WTC11 (cell line): Measurements from ENCODE around the gene TRIM41. TPM values are rescaled to one million over a fixed set of nuclear protein-coding genes. Genes with fewer than 3 reads are reported as not detected.
A peak's percentile ranks its signal among the peaks of the same experiment; 100 is the strongest.
"Not testable (repeated sequence)": the region's sequence is repeated elsewhere in the genome, so short reads cannot be mapped to it uniquely, and the experiment has no call there.

ENCODE experiments used
- ATAC-seq: fragments of 200-7000 bp; cut with Tn5 transposase; 2 replicates; pipeline ENCODE4 v1.10.0; 2021; ENCODE audit warnings: mild to moderate bottlenecking, moderate library complexity
- CTCF ChIA-PET: fragments of 300-600 bp; sonication (Branson Sonifier 250); formaldehyde crosslinking; loops from one replicate; lab custom pipeline; 2021; ENCODE audit warnings: antibody characterized with exemption; lab: Charles Lee
- POLR2A ChIA-PET: fragments of 350-600 bp; sonication (Branson Sonifier 250); formaldehyde crosslinking; loops from one replicate; lab custom pipeline; 2021; ENCODE audit warnings: antibody characterized with exemption; lab: Charles Lee
- DNase-seq: peaks from one replicate; pipeline ENCODE4 v3.0.0; 2021; ENCODE audit warnings: low spot score
- H3K27ac Mint-ChIP-seq: 2 replicates; pipeline ENCODE4 v1.8.0; 2021; ENCODE audit warnings: mixed read lengths
- H3K27me3 Mint-ChIP-seq: 2 replicates; pipeline ENCODE4 v1.8.0; 2021; ENCODE audit warnings: low read depth, mild to moderate bottlenecking, moderate library complexity, mixed read lengths
- H3K36me3 Mint-ChIP-seq: 2 replicates; pipeline ENCODE4 v1.8.0; 2021; ENCODE audit warnings: mixed read lengths
- H3K4me1 Mint-ChIP-seq: 2 replicates; pipeline ENCODE4 v1.8.0; 2022; ENCODE audit warnings: mixed read lengths
- H3K4me3 Mint-ChIP-seq: 2 replicates; pipeline ENCODE4 v1.8.0; 2021; ENCODE audit warnings: mild to moderate bottlenecking, moderate library complexity, mixed read lengths
- H3K9me3 Mint-ChIP-seq: 2 replicates; pipeline ENCODE4 v1.8.0; 2021; ENCODE audit warnings: mixed read lengths
- ELF4 ChIP-seq: sonication (generic); formaldehyde crosslinking; IDR thresholded peaks from 2 replicates; pipeline ENCODE4 v1.8.1; 2022; ENCODE audit warnings: low read depth, mild to moderate bottlenecking, moderate library complexity, missing genetic modification reagents
- ERG ChIP-seq: fragments of 250-450 bp; sonication (Bioruptor Pico); IDR thresholded peaks from 2 replicates; pipeline ENCODE4 v1.8.0; 2021; ENCODE audit warnings: mild to moderate bottlenecking
- NFATC4 ChIP-seq: fragments of 250-450 bp; sonication (Bioruptor Pico); IDR thresholded peaks from 2 replicates; pipeline ENCODE4 v1.9.0; 2021; ENCODE audit warnings: mild to moderate bottlenecking
- NR2C2 ChIP-seq: sonication (generic); formaldehyde crosslinking; IDR thresholded peaks from 2 replicates; pipeline ENCODE4 v1.8.0; 2022; ENCODE audit warnings: mild to moderate bottlenecking, missing genetic modification reagents
- NR3C1 ChIP-seq: sonication (generic); formaldehyde crosslinking; conservative IDR thresholded peaks from 2 replicates; pipeline ENCODE4 v1.8.1; 2023; ENCODE audit warnings: low read depth, mild to moderate bottlenecking, missing genetic modification reagents
- PRRX2 ChIP-seq: fragments of 250-450 bp; sonication (Bioruptor Pico); IDR thresholded peaks from 2 replicates; pipeline ENCODE4 v1.8.0; 2021; ENCODE audit warnings: mild to moderate bottlenecking
- SMAD4 ChIP-seq: sonication (generic); formaldehyde crosslinking; IDR thresholded peaks from 2 replicates; pipeline ENCODE4 v1.8.0; 2022; ENCODE audit warnings: mild to moderate bottlenecking, missing genetic modification reagents
- TEAD1 ChIP-seq: sonication (generic); formaldehyde crosslinking; IDR thresholded peaks from 2 replicates; pipeline ENCODE4 v1.8.0; 2022; ENCODE audit warnings: mild to moderate bottlenecking, missing genetic modification reagents
- USF1 ChIP-seq: sonication (generic); formaldehyde crosslinking; IDR thresholded peaks from 2 replicates; pipeline ENCODE4 v1.8.0; 2022; ENCODE audit warnings: mild to moderate bottlenecking, missing genetic modification reagents
- ZBTB21 ChIP-seq: sonication (generic); formaldehyde crosslinking; IDR thresholded peaks from 2 replicates; pipeline ENCODE4 v1.8.1; 2023; ENCODE audit warnings: mild to moderate bottlenecking, missing genetic modification reagents, borderline replicate concordance
- ZNF138 ChIP-seq: sonication (generic); formaldehyde crosslinking; conservative IDR thresholded peaks from 2 replicates; pipeline ENCODE4 v1.8.1; 2022; ENCODE audit warnings: mild to moderate bottlenecking, moderate library complexity, missing genetic modification reagents
- ZNF232 ChIP-seq: sonication (generic); formaldehyde crosslinking; IDR thresholded peaks from 2 replicates; pipeline ENCODE4 v1.8.0; 2022; ENCODE audit warnings: mild to moderate bottlenecking, missing genetic modification reagents
- ZNF263 ChIP-seq: sonication (generic); formaldehyde crosslinking; IDR thresholded peaks from 2 replicates; pipeline ENCODE4 v1.8.1; 2022; ENCODE audit warnings: low read depth, mild to moderate bottlenecking, moderate library complexity, missing genetic modification reagents
- ZNF281 ChIP-seq: sonication (generic); formaldehyde crosslinking; IDR thresholded peaks from 2 replicates; pipeline ENCODE4 v1.8.0; 2023; ENCODE audit warnings: mild to moderate bottlenecking, missing genetic modification reagents
- ZNF671 ChIP-seq: fragments of 250-450 bp; sonication (Bioruptor Pico); IDR thresholded peaks from 2 replicates; pipeline ENCODE4 v1.8.0; 2021; ENCODE audit warnings: mild to moderate bottlenecking
- total RNA-seq: library from RNA; stranded (reverse); gene quantifications from 3 replicates; pipeline ENCODE4 v1.2.3, GENCODE V29; 2021
- TF ChIP-seq, protein P1 (sequence below): sonication (generic); formaldehyde crosslinking; conservative IDR thresholded peaks from 2 replicates; pipeline ENCODE4 v1.8.1; 2023; ENCODE audit warnings: mild to moderate bottlenecking, low read depth, missing genetic modification reagents, moderate library complexity
- TF ChIP-seq, protein P2 (sequence below): sonication (generic); formaldehyde crosslinking; IDR thresholded peaks from 2 replicates; pipeline ENCODE4 v1.8.1; 2022; ENCODE audit warnings: missing genetic modification reagents, borderline replicate concordance
- TF ChIP-seq, protein P3 (sequence below): sonication (generic); formaldehyde crosslinking; IDR thresholded peaks from 2 replicates; pipeline ENCODE4 v1.8.1; 2022; ENCODE audit warnings: mild to moderate bottlenecking, moderate library complexity, missing genetic modification reagents
- TF ChIP-seq, protein P4 (sequence below): sonication (generic); formaldehyde crosslinking; IDR thresholded peaks from 2 replicates; pipeline ENCODE4 v1.8.1; 2022; ENCODE audit warnings: mild to moderate bottlenecking, missing genetic modification reagents, moderate library complexity, borderline replicate concordance

TRIM41 gene
- total RNA-seq, 1 experiment from 2014 or later: 33.5 TPM

DNA sequence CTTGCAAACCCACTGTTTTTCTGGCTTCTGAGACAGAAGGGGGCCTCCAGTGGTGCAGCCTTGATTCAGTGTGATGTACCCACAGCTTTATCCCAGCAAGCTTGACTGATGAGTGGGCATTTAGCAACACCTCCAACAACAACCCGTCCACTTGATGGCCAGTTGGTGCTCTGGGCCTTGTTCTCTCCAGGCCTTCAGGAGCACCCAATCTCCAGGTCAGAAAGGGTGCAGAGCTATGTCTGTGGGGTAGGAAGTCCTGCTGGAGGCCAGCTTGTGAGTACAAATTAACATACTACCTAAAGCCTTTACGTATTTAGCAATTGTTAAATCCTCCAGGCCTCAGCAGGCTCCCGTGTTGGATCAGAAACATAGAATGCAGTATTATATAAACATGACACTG, 48.0 kb downstream of the TRIM41 start:
- H3K9me3 Mint-ChIP-seq: no peaks in the 10 kb centered on the region
- no peaks in the 10 kb centered on the region for H3K36me3 Mint-ChIP-seq
- ChIA-PET CTCF (no interaction called here), POLR2A (no interaction called here)
- ATAC-seq (no peak), DNase-seq (no peak)
- H3K4me1 Mint-ChIP-seq: peaks cover 27% of the 10 kb centered on the region
- H3K4me3 Mint-ChIP-seq: no peak overlapping the region
- 0 out of 2 replicates have a peak overlapping the region, but pooled peaks have one; percentile 12 for H3K27ac Mint-ChIP-seq
- H3K27me3 Mint-ChIP-seq: no peaks in the 10 kb centered on the region
- no peak for TF ChIP-seq ZNF263 (CRISPR knock-in tag)
- TF ChIP-seq ZNF232 (CRISPR knock-in tag): no peak
- TF ChIP-seq NR2C2 (CRISPR knock-in tag): no peak
- no peak for TF ChIP-seq PRRX2 (CRISPR knock-in tag)
- TF ChIP-seq ELF4: no peak

DNA sequence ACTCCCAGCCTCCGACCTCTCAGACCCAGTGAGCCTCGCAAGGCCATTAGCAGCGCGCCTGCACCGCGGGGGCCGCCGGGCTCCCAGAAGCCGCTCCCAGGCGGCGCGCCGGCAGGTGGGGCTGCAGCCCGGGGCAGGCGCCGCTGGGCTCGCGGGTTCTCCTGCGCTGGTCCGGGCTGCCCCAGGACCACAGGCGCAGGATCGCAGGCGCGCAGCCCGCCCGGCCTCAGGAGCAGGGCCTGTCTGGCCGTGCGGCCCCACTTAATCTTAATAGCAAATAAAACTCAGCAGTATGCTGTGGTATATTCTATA, 50.3 kb downstream of the TRIM41 start:
- DNase-seq: peak; percentile 77
- ATAC-seq: peak; percentile 94
- H3K27ac Mint-ChIP-seq: not testable (repeated sequence)

GRCh38 chr5:181280251-181280762, 57.2 kb downstream of the TRIM41 start:
- no peak overlapping the region for H3K27ac Mint-ChIP-seq
- DNase-seq (no peak), ATAC-seq (no peak)
- H3K9me3 Mint-ChIP-seq: no peaks in the 10 kb centered on the region
- ChIA-PET CTCF (no interaction called here), POLR2A (interaction anchor here (2.3 kb wide), 1 partner anchor 19 kb away, joined by 12 read pairs; the partner anchor contains the start of gene TRIM52)
- peaks cover 10% of the 10 kb centered on the region for H3K27me3 Mint-ChIP-seq
- peaks cover 9% of the 10 kb centered on the region for H3K36me3 Mint-ChIP-seq
- H3K4me1 Mint-ChIP-seq: peaks cover 10% of the 10 kb centered on the region
- TF ChIP-seq ZNF138 (CRISPR knock-in tag) (no peak), SMAD4 (CRISPR knock-in tag) (no peak), TEAD1 (CRISPR knock-in tag) (no peak), ZNF281 (CRISPR knock-in tag) (no peak), NFATC4 (CRISPR knock-in tag) (no peak), ZNF671 (no peak), USF1 (no peak), ZBTB21 (no peak), NR3C1 (no peak), ERG (CRISPR knock-in tag) (no peak)
- TF ChIP-seq, protein P1, sequence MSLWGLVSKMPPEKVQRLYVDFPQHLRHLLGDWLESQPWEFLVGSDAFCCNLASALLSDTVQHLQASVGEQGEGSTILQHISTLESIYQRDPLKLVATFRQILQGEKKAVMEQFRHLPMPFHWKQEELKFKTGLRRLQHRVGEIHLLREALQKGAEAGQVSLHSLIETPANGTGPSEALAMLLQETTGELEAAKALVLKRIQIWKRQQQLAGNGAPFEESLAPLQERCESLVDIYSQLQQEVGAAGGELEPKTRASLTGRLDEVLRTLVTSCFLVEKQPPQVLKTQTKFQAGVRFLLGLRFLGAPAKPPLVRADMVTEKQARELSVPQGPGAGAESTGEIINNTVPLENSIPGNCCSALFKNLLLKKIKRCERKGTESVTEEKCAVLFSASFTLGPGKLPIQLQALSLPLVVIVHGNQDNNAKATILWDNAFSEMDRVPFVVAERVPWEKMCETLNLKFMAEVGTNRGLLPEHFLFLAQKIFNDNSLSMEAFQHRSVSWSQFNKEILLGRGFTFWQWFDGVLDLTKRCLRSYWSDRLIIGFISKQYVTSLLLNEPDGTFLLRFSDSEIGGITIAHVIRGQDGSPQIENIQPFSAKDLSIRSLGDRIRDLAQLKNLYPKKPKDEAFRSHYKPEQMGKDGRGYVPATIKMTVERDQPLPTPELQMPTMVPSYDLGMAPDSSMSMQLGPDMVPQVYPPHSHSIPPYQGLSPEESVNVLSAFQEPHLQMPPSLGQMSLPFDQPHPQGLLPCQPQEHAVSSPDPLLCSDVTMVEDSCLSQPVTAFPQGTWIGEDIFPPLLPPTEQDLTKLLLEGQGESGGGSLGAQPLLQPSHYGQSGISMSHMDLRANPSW (CRISPR knock-in tag): no peak
- TF ChIP-seq, protein P2, sequence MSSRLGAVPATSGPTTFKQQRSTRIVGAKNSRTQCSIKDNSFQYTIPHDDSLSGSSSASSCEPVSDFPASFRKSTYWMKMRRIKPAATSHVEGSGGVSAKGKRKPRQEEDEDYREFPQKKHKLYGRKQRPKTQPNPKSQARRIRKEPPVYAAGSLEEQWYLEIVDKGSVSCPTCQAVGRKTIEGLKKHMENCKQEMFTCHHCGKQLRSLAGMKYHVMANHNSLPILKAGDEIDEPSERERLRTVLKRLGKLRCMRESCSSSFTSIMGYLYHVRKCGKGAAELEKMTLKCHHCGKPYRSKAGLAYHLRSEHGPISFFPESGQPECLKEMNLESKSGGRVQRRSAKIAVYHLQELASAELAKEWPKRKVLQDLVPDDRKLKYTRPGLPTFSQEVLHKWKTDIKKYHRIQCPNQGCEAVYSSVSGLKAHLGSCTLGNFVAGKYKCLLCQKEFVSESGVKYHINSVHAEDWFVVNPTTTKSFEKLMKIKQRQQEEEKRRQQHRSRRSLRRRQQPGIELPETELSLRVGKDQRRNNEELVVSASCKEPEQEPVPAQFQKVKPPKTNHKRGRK (CRISPR knock-in tag): no peak
- TF ChIP-seq, protein P3, sequence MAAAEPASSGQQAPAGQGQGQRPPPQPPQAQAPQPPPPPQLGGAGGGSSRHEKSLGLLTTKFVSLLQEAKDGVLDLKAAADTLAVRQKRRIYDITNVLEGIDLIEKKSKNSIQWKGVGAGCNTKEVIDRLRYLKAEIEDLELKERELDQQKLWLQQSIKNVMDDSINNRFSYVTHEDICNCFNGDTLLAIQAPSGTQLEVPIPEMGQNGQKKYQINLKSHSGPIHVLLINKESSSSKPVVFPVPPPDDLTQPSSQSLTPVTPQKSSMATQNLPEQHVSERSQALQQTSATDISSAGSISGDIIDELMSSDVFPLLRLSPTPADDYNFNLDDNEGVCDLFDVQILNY (CRISPR knock-in tag): no peak
- TF ChIP-seq, protein P4, sequence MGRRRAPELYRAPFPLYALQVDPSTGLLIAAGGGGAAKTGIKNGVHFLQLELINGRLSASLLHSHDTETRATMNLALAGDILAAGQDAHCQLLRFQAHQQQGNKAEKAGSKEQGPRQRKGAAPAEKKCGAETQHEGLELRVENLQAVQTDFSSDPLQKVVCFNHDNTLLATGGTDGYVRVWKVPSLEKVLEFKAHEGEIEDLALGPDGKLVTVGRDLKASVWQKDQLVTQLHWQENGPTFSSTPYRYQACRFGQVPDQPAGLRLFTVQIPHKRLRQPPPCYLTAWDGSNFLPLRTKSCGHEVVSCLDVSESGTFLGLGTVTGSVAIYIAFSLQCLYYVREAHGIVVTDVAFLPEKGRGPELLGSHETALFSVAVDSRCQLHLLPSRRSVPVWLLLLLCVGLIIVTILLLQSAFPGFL (CRISPR knock-in tag): no peak
- no peak overlapping the region for H3K4me3 Mint-ChIP-seq

More for the DNA sequence above, 50.3 kb downstream of the TRIM41 start:
- ChIA-PET CTCF (interaction anchor here (0.6 to 1.5 kb wide), 4 partner anchors 8 to 958 kb away, joined by 3 to 5 read pairs (median 4); no protein-coding TSS in a partner anchor), POLR2A (interaction anchor here (1.0 kb wide), 1 partner anchor 38 kb away, joined by 3 read pairs; no protein-coding TSS in a partner anchor)
- not testable (repeated sequence) for H3K27me3 Mint-ChIP-seq, H3K9me3 Mint-ChIP-seq, H3K36me3 Mint-ChIP-seq, H3K4me1 Mint-ChIP-seq
- peak overlapping the region; percentile 80 for H3K4me3 Mint-ChIP-seq
